Mesenchymal stem cell (in vitro differentiated cells and primary cell): Measurements from ENCODE around the gene CATSPERE.
"Not testable (repeated sequence)": the region's sequence is repeated elsewhere in the genome, so short reads cannot be mapped to it uniquely, and the experiment has no call there.

Source experiments
- DNase-seq: peaks from one replicate; pipeline ENCODE4 v3.0.0-alpha.2; 2013
- H2AFZ ChIP-seq: one replicate; pipeline ENCODE4 v1.6.1; 2013; ENCODE audit warnings: low read depth, mild to moderate bottlenecking, control low read depth, inconsistent platforms, low read length, moderate library complexity
- H2AK5ac ChIP-seq: 2 replicates; pipeline ENCODE4 v1.6.1; 2013; ENCODE audit warnings: low read length, moderate library complexity, mild to moderate bottlenecking, inconsistent platforms; ENCODE audit not compliant: severe bottlenecking
- H2BK120ac ChIP-seq: one replicate; pipeline ENCODE4 v1.6.1; 2013; ENCODE audit warnings: low read depth, mild to moderate bottlenecking, inconsistent platforms, low read length, moderate library complexity
- H2BK12ac ChIP-seq, 2 experiments: one replicate each; pipeline ENCODE4 v1.6.1; 2013; ENCODE audit warnings: inconsistent platforms in 2 of 2, low read length in 2 of 2, mild to moderate bottlenecking in 2 of 2, moderate library complexity in 2 of 2, control low read depth in 1 of 2
- H2BK15ac ChIP-seq: one replicate; pipeline ENCODE4 v1.6.1; 2013; ENCODE audit warnings: mild to moderate bottlenecking, low read depth, inconsistent platforms; ENCODE audit not compliant: poor library complexity, severe bottlenecking
- H2BK5ac ChIP-seq: 2 replicates; pipeline ENCODE4 v1.6.1; 2013; ENCODE audit warnings: low read depth, mild to moderate bottlenecking, low read length, control low read depth, inconsistent platforms; ENCODE audit not compliant: poor library complexity, severe bottlenecking
- H3K14ac ChIP-seq, 2 experiments: one replicate each; pipeline ENCODE4 v1.6.1; 2013; ENCODE audit warnings: inconsistent platforms in 2 of 2, low read length in 2 of 2, control low read depth in 1 of 2, mild to moderate bottlenecking in 1 of 2, moderate library complexity in 1 of 2
- H3K18ac ChIP-seq, 2 experiments: one replicate each; pipeline ENCODE4 v1.6.1; 2013; ENCODE audit warnings: inconsistent platforms in 2 of 2, low read length in 2 of 2, control low read depth in 1 of 2, low read depth in 1 of 2, mild to moderate bottlenecking in 1 of 2
- H3K23ac ChIP-seq, 2 experiments: one replicate each; pipeline ENCODE4 v1.6.1; 2013; ENCODE audit warnings: inconsistent platforms in 2 of 2, low read length in 2 of 2, mild to moderate bottlenecking in 2 of 2, moderate library complexity in 2 of 2, control low read depth in 1 of 2
- H3K27ac ChIP-seq: 2 replicates; pipeline ENCODE4 v1.5.1; 2013; ENCODE audit warnings: mild to moderate bottlenecking, moderate library complexity, low read length, control low read depth, inconsistent platforms; ENCODE audit not compliant: poor library complexity, severe bottlenecking
- H3K27me3 ChIP-seq, 2 experiments: 2 replicates each; pipeline versions ENCODE4 v1.6.1 to v1.7.0; 2013; ENCODE audit warnings: low read length in 2 of 2, mild to moderate bottlenecking in 2 of 2, moderate library complexity in 2 of 2, control low read depth in 1 of 2, inconsistent platforms in 1 of 2; ENCODE audit not compliant: control insufficient read depth in 1 of 2, insufficient read depth in 1 of 2
- H3K36me3 ChIP-seq, 2 experiments: 2 replicates each; pipeline versions ENCODE4 v1.6.1 to v1.7.0; 2013; ENCODE audit warnings: low read length in 2 of 2, control low read depth in 1 of 2, inconsistent platforms in 1 of 2, low read depth in 1 of 2, mild to moderate bottlenecking in 1 of 2; ENCODE audit not compliant: insufficient read depth in 2 of 2, control insufficient read depth in 1 of 2
- H3K4ac ChIP-seq, 2 experiments: one replicate each; pipeline ENCODE4 v1.6.1; 2013; ENCODE audit warnings: inconsistent platforms in 2 of 2, low read length in 2 of 2, mild to moderate bottlenecking in 2 of 2, moderate library complexity in 2 of 2, control low read depth in 1 of 2, low read depth in 1 of 2
- H3K4me1 ChIP-seq: 2 replicates; pipeline ENCODE4 v1.6.1; 2013; ENCODE audit warnings: low read depth, low read length, control low read depth; ENCODE audit not compliant: control insufficient read depth, insufficient read depth
- H3K4me2 ChIP-seq: 2 replicates; pipeline ENCODE4 v1.6.1; 2013; ENCODE audit warnings: low read length, mild to moderate bottlenecking, inconsistent platforms; ENCODE audit not compliant: poor library complexity, severe bottlenecking
- H3K4me3 ChIP-seq, 2 experiments: 2 replicates each; pipeline versions ENCODE4 v1.5.1 to v1.7.0; 2013; ENCODE audit warnings: low read length in 2 of 2, mild to moderate bottlenecking in 2 of 2, control low read depth in 1 of 2, low read depth in 1 of 2; ENCODE audit not compliant: insufficient read depth in 1 of 2
- H3K79me1 ChIP-seq: replicated peaks from 2 replicates; pipeline ENCODE4 v1.6.1; 2013; ENCODE audit warnings: mild to moderate bottlenecking, control low read depth, low read length, inconsistent platforms; ENCODE audit not compliant: poor library complexity, severe bottlenecking
- H3K9ac ChIP-seq: 2 replicates; pipeline ENCODE4 v1.7.0; 2013; ENCODE audit warnings: mild to moderate bottlenecking, low read length, moderate library complexity
- H3K9me3 ChIP-seq: 2 replicates; pipeline ENCODE4 v1.7.0; 2013; ENCODE audit warnings: mild to moderate bottlenecking, low read length; ENCODE audit not compliant: control insufficient read depth
- H4K8ac ChIP-seq: one replicate; pipeline ENCODE4 v1.6.1; 2013; ENCODE audit warnings: inconsistent platforms, mild to moderate bottlenecking, low read length, moderate library complexity
- H4K91ac ChIP-seq: one replicate; pipeline ENCODE4 v1.6.1; 2013; ENCODE audit warnings: mild to moderate bottlenecking, low read length, inconsistent platforms
- WGBS: methylation state at CpG from one replicate; pipeline ENCODE4 v1.1.7; 2013; ENCODE audit warnings: mixed read lengths; 5-methylcytosine and 5-hydroxymethylcytosine counted together

The CATSPERE gene

GRCh38 chr1:244500515-244500914, 39.4 kb downstream of the CATSPERE start:
- H4K91ac ChIP-seq, H3K14ac ChIP-seq, H3K23ac ChIP-seq, H3K9me3 ChIP-seq, H3K27me3 ChIP-seq, H3K36me3 ChIP-seq, H2BK5ac ChIP-seq, H3K9ac ChIP-seq, H2BK15ac ChIP-seq, H2BK12ac ChIP-seq, H3K27ac ChIP-seq, DNase-seq, H2AFZ ChIP-seq, H3K4me2 ChIP-seq, H3K4ac ChIP-seq, H3K79me1 ChIP-seq, H2AK5ac ChIP-seq, H3K4me1 ChIP-seq, H4K8ac ChIP-seq, H3K18ac ChIP-seq, H2BK120ac ChIP-seq, H3K4me3 ChIP-seq: not testable (repeated sequence)
- WGBS: 80% methylated on average over 4 of the region's 4 CpGs

- Histone ChIP-seq H2AFZ (no peak overlapping the region), H3K4ac (no peak overlapping the region), H3K4me2 (no peak overlapping the region), H2BK12ac (no peak overlapping the region), H3K4me3 (no peak overlapping the region), H3K36me3 (peaks cover 0 to 10% of the 10 kb centered on the region in 2 experiments), H2AK5ac (no peak overlapping the region), H3K18ac (no peak overlapping the region), H3K4me1 (no peaks in the 10 kb centered on the region), H2BK120ac (no peak overlapping the region), H3K27ac (no peak overlapping the region), H3K23ac (no peak overlapping the region), H3K27me3 (no peaks in the 10 kb centered on the region), H2BK5ac (no peak overlapping the region), H3K9me3 (peaks cover 9% of the 10 kb centered on the region), H4K8ac (no peak overlapping the region), H3K79me1 (no peaks in the 10 kb centered on the region), H2BK15ac (no peak overlapping the region), H4K91ac (no peak overlapping the region), H3K14ac (no peak overlapping the region), H3K9ac (no peak overlapping the region)
- 80% methylated on average over 3 of the region's 3 CpGs for WGBS
- DNase-seq: no peak
Measured at GRCh38 chr1:244502630-244503029, 41.6 kb downstream of the CATSPERE start.

GRCh38 chr1:244513493-244513892, 52.4 kb downstream of the CATSPERE start:
- no peak overlapping the region for H3K23ac ChIP-seq
- peaks cover 19% of the 10 kb centered on the region for H3K9me3 ChIP-seq

GRCh38 chr1:244515680-244516079, 54.6 kb downstream of the CATSPERE start:
- no peak overlapping the region for H3K4me2 ChIP-seq
- no peak overlapping the region for H2AFZ ChIP-seq
- H3K23ac ChIP-seq: no peak overlapping the region
- H3K27ac ChIP-seq: no peak overlapping the region
- H3K9ac ChIP-seq: no peak overlapping the region
- no peak overlapping the region for H2AK5ac ChIP-seq
- peaks cover 26% of the 10 kb centered on the region for H3K9me3 ChIP-seq
- H4K91ac ChIP-seq: no peak overlapping the region
- H2BK12ac ChIP-seq: no peak overlapping the region
- DNase-seq: no peak
- no peaks in the 10 kb centered on the region for H3K79me1 ChIP-seq
- no peak overlapping the region for H2BK120ac ChIP-seq
- H3K36me3 ChIP-seq: peaks cover 4 to 10% of the 10 kb centered on the region in 2 experiments
- no peak overlapping the region for H3K18ac ChIP-seq
- H3K4me1 ChIP-seq: no peaks in the 10 kb centered on the region
- WGBS: no CpG with 5 or more reads among the region's 2 CpGs
- H3K4ac ChIP-seq: no peak overlapping the region
- H3K4me3 ChIP-seq: no peak overlapping the region
- H2BK5ac ChIP-seq: no peak overlapping the region
- no peak overlapping the region for H3K14ac ChIP-seq
- H3K27me3 ChIP-seq: no peaks in the 10 kb centered on the region
- no peak overlapping the region for H4K8ac ChIP-seq
- H2BK15ac ChIP-seq: no peak overlapping the region

More at GRCh38 chr1:244513493-244513892, 52.4 kb downstream of the CATSPERE start:
- Histone ChIP-seq H4K91ac (no peak overlapping the region), H2BK15ac (no peak overlapping the region), H4K8ac (no peak overlapping the region), H3K27me3 (no peaks in the 10 kb centered on the region), H3K9ac (no peak overlapping the region), H3K36me3 (peaks cover 0 to 4% of the 10 kb centered on the region in 2 experiments), H3K4me2 (no peak overlapping the region), H3K27ac (no peak overlapping the region), H3K4me3 (no peak overlapping the region), H2AK5ac (no peak overlapping the region), H3K14ac (no peak overlapping the region), H3K4ac (no peak overlapping the region), H2BK120ac (no peak overlapping the region), H3K4me1 (no peaks in the 10 kb centered on the region), H2BK5ac (no peak overlapping the region), H2AFZ (no peak overlapping the region), H3K79me1 (no peaks in the 10 kb centered on the region), H3K18ac (no peak overlapping the region), H2BK12ac (no peak overlapping the region)
- DNase-seq: no peak
- WGBS: 93% methylated on average over 5 of the region's 5 CpGs
